GM12892 (cell line): ENCODE results near the gene MEG3.

Source experiments
- POLR2AphosphoS5 ChIP-seq: IDR thresholded peaks from 2 replicates; pipeline ENCODE4 v1.6.1; 2011; ENCODE audit warnings: low read depth, low read length, control low read depth
- TAF1 ChIP-seq: IDR thresholded peaks from 2 replicates; pipeline ENCODE4 v1.6.1; 2011; ENCODE audit warnings: low read depth, mild to moderate bottlenecking, control low read depth, low read length, borderline replicate concordance

- no peak for TF ChIP-seq TAF1
- TF ChIP-seq POLR2AphosphoS5 = no peak
Observed at GRCh38 chr14:100782516-100783320, 43.2 kb upstream of the MEG3 start.
